ENCODE measurements around the gene TNFSF15.

The TNFSF15 gene

GRCh38 chr9:114852050-114852594 is 46.3 kb upstream of the TNFSF15 start:
- Histone ChIP-seq H3K27me3 (ENCODE audit: insufficient read depth, low read depth, severe bottlenecking) (no peaks in the 10 kb centered on the region), H3K27ac (no peak overlapping the region), H3K4me3 (ENCODE audit: low read depth, low read length) (no peak overlapping the region), H3K36me3 (no peaks in the 10 kb centered on the region), H3K9me3 (ENCODE audit: severe bottlenecking) (no peaks in the 10 kb centered on the region)
- no peak for DNase-seq
- TF ChIP-seq, protein P1, sequence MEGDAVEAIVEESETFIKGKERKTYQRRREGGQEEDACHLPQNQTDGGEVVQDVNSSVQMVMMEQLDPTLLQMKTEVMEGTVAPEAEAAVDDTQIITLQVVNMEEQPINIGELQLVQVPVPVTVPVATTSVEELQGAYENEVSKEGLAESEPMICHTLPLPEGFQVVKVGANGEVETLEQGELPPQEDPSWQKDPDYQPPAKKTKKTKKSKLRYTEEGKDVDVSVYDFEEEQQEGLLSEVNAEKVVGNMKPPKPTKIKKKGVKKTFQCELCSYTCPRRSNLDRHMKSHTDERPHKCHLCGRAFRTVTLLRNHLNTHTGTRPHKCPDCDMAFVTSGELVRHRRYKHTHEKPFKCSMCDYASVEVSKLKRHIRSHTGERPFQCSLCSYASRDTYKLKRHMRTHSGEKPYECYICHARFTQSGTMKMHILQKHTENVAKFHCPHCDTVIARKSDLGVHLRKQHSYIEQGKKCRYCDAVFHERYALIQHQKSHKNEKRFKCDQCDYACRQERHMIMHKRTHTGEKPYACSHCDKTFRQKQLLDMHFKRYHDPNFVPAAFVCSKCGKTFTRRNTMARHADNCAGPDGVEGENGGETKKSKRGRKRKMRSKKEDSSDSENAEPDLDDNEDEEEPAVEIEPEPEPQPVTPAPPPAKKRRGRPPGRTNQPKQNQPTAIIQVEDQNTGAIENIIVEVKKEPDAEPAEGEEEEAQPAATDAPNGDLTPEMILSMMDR (IDR thresholded peaks at IDR 0.05; ENCODE audit: low read depth, low read length), result no peak

DNA sequence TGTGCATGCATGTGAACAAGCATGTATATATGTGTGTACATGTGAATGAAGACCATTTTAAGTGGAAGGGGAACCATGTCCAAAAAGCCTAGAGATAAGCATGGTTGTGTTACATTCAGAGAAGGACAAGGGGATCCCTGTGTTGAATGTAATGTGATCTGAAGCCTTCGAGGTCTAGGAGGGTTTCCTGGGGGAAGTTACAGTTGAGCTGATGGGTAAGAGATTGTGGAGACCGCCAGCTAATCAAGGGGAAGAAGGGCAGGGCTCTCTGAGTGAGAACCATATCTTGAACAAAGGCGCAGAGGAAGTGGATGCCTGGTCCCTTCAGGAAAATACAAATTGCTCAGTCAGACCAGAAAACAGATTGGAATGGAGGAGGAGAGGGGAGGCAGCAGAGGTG is 45.5 kb upstream of the TNFSF15 start:
- Histone ChIP-seq H3K36me3 (no peaks in the 10 kb centered on the region), H3K4me3 (ENCODE audit: low read depth, low read length) (no peak overlapping the region), H3K27ac (no peak overlapping the region), H3K27me3 (ENCODE audit: insufficient read depth, low read depth, severe bottlenecking) (no peaks in the 10 kb centered on the region), H3K9me3 (ENCODE audit: severe bottlenecking) (no peaks in the 10 kb centered on the region)
- TF ChIP-seq, protein P1 (IDR thresholded peaks at IDR 0.05; ENCODE audit: low read depth, low read length), result no peak
- no peak for DNase-seq

DNA sequence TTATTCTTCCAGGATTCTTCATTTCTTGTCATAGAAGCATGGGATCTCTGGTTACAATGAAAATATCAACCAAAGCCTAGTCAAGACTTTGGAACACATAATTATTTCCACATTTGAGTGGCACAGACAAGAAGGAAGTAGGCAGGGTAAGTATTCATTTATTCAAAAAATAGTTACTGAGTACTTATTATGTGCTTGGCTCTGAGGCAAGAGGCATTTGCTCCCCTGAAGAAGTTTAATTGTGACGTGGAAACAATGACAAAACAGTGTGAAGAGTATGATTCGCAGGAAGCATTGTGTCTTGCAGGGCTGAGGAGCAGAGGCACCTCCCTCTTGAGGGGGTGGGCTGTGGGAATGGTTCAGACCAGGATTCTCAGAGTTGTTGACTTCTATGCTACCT is 45.0 kb upstream of the TNFSF15 start:
- Histone ChIP-seq H3K4me3 (ENCODE audit: low read depth, low read length) (no peak overlapping the region), H3K36me3 (no peaks in the 10 kb centered on the region), H3K27ac (no peak overlapping the region), H3K9me3 (ENCODE audit: severe bottlenecking) (no peaks in the 10 kb centered on the region), H3K27me3 (ENCODE audit: insufficient read depth, low read depth, severe bottlenecking) (no peaks in the 10 kb centered on the region)
- TF ChIP-seq, protein P1 (IDR thresholded peaks at IDR 0.05; ENCODE audit: low read depth, low read length), result no peak
- no peak for DNase-seq

GRCh38 chr9:114849450-114849849 is 43.6 kb upstream of the TNFSF15 start:
- H3K36me3 ChIP-seq, result no peaks in the 10 kb centered on the region
- H3K9me3 ChIP-seq (ENCODE audit: severe bottlenecking), result no peaks in the 10 kb centered on the region
- DNase-seq, result no peak
- TF ChIP-seq, protein P1 (IDR thresholded peaks at IDR 0.05; ENCODE audit: low read depth, low read length), result no peak
- no peak overlapping the region for H3K27ac ChIP-seq
- no peak overlapping the region for H3K4me3 ChIP-seq (ENCODE audit: low read depth, low read length)
- no peaks in the 10 kb centered on the region for H3K27me3 ChIP-seq (ENCODE audit: insufficient read depth, low read depth, severe bottlenecking)

DNA sequence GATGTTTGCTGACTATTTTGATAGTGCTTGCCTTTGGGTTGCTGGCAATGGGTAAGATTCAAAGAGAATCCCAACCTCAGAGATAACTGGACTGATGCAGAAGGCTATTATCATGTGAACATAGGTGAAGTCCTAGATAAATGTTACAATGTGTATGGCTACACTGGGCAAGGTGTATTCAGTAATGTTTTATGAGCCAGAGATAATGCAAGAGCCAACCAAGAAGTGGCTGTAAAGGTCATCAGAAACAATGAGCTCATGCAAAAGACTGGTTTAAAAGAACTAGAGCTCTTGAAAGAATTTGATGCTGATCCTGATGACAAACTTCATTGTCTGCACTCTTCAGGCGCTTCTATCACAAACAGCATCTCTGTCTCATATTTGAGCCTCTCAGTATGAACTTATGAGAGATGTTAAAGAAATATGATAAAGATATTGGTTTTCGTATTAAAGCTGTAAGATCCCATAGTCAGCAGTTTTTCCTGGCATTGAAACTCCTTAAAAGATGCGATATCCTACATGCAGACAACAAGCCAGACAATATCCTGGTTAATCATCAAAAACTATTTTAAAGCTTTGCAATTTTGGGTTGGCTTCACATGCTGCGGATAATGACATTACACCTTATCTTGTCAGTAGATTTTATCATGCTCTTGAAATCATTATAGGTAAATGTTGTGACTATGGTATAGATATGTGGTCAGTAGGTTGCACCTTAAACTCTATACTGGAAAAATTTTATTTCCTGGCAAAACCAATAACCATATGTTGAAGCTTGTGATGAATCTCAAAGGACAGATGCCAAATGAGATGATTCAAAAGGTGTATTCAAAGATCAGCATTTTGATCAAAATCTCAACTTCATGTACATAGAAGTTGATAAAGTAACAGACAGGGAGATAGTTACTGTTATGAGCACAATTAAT is 41.9 kb upstream of the TNFSF15 start:
- H3K27ac ChIP-seq, result no peak overlapping the region
- no peak overlapping the region for H3K4me3 ChIP-seq (ENCODE audit: low read depth, low read length)

More for the DNA sequence above, 41.9 kb upstream of the TNFSF15 start:
- Histone ChIP-seq H3K27me3 (ENCODE audit: insufficient read depth, low read depth, severe bottlenecking) (no peaks in the 10 kb centered on the region), H3K9me3 (ENCODE audit: severe bottlenecking) (no peaks in the 10 kb centered on the region), H3K36me3 (no peaks in the 10 kb centered on the region)
- DNase-seq, result no peak
- TF ChIP-seq, protein P1 (IDR thresholded peaks at IDR 0.05; ENCODE audit: low read depth, low read length), result no peak

Measured in WERI-Rb-1 (cell line).